K562 (cell line): ENCODE data around the gene PRLH. TPM values are rescaled to one million over a fixed set of nuclear protein-coding genes. Genes with fewer than 3 reads are reported as not detected.

Experiments used
- CCNT2 ChIP-seq: IDR thresholded peaks from 2 replicates; pipeline ENCODE4 v1.6.1; 2011; ENCODE audit warnings: borderline replicate concordance, low read depth, mild to moderate bottlenecking, moderate library complexity, mixed read lengths, low read length; ENCODE audit not compliant: insufficient read length; ENCODE audit errors: extremely low read depth
- DACH1 ChIP-seq: fragments of 450-650 bp; IDR thresholded peaks from 2 replicates; pipeline ENCODE4 v1.6.1; 2018; ENCODE audit not compliant: partially characterized antibody
- GATAD2B ChIP-seq: fragments of 450-650 bp; IDR thresholded peaks from 2 replicates; pipeline ENCODE4 v1.6.1; 2017; ENCODE audit warnings: mild to moderate bottlenecking, borderline replicate concordance
- SIX5 ChIP-seq, 2 experiments: IDR thresholded peaks; 2 replicates each; pipeline ENCODE4 v1.6.1; 2011; ENCODE audit warnings: low read length in 2 of 2, borderline replicate concordance in 1 of 2, low read depth in 1 of 2, mild to moderate bottlenecking in 1 of 2, moderate library complexity in 1 of 2; ENCODE audit not compliant: insufficient read depth in 1 of 2
- ZBTB8A ChIP-seq: fragments of 450-650 bp; IDR thresholded peaks from 2 replicates; pipeline ENCODE4 v1.6.1; 2018; ENCODE audit warnings: mild to moderate bottlenecking, moderate library complexity; ENCODE audit not compliant: partially characterized antibody
- ZFP36 ChIP-seq: fragments of 150-350 bp; IDR thresholded peaks from 2 replicates; pipeline ENCODE4 v1.6.1; 2018; ENCODE audit warnings: low read length, low read depth; ENCODE audit not compliant: partially characterized antibody
- ZNF431 ChIP-seq: sonication (generic); formaldehyde crosslinking; IDR thresholded peaks from 2 replicates; pipeline ENCODE4 v1.8.0; 2022; ENCODE audit warnings: mild to moderate bottlenecking, missing genetic modification reagents
- polyA plus RNA-seq, 8 experiments: library from polyadenylated mRNA; depleted of rRNA in 4 of 8; stranded (reverse) in 5 of 8; unstranded in 3 of 8; fragments of >200 nt; fragmentation: Nextera tagmentation in 2 of 8; fragmentation: Illumina TruSeq in 1 of 8; extraction: Ambion mirVana in 2 of 8; extraction: Trizol in 1 of 8; gene quantifications; 2 replicates each; pipeline versions ENCODE4 v1.2.1 to v1.2.3, GENCODE V29; 2011 to 2014; ENCODE audit warnings: inconsistent platforms in 1 of 8, missing spikeins in 1 of 8
- total RNA-seq, 7 experiments: library from RNA; depleted of rRNA in 6 of 7; stranded (reverse); fragments of >200 nt in 6 of 7; fragmentation: Illumina TruSeq in 2 of 7; extraction: Trizol in 2 of 7; gene quantifications; 2 replicates each; pipeline versions ENCODE4 v1.2.1 to v1.2.3, GENCODE V29; 2011 to 2021; ENCODE audit warnings: low replicate concordance in 1 of 7
- TF ChIP-seq, protein P1 (sequence below), 3 experiments: IDR thresholded peaks in 2 of 3; conservative IDR thresholded peaks in 1 of 3; 2 replicates each; pipeline ENCODE4 v1.5.1; 2011 to 2012; ENCODE audit warnings: low read length in 3 of 3, mild to moderate bottlenecking in 3 of 3, control low read depth in 2 of 3, improper control_type of control experiment in 1 of 3, inconsistent platforms in 1 of 3, low read depth in 1 of 3, mixed read lengths in 1 of 3, moderate library complexity in 1 of 3; ENCODE audit not compliant: insufficient read depth in 2 of 3
- TF ChIP-seq, protein P2 (sequence below): sonication (generic); formaldehyde crosslinking; IDR thresholded peaks from 2 replicates; pipeline ENCODE4 v1.8.0; 2022; ENCODE audit warnings: missing genetic modification reagents, mild to moderate bottlenecking, moderate library complexity, borderline replicate concordance
- TF ChIP-seq, protein P3 (sequence below), 2 experiments: fragments of 450-650 bp; formaldehyde crosslinking in 1 of 2; IDR thresholded peaks; 2 replicates each; pipeline versions ENCODE4 v1.4.0 to v1.6.1; 2014 to 2020; ENCODE audit warnings: mild to moderate bottlenecking in 2 of 2, borderline replicate concordance in 1 of 2, low read depth in 1 of 2
- TF ChIP-seq, protein P4 (sequence below): fragments of 250-450 bp; sonication (Bioruptor Pico); IDR thresholded peaks from 2 replicates; pipeline ENCODE4 v1.5.1; 2021; ENCODE audit warnings: mild to moderate bottlenecking

PRLH gene
- total and polyA plus RNA-seq, 9 of the 15 experiments (the other 6 are each of a cell fraction or from before 2014, with no cell fraction given): not detected

DNA sequence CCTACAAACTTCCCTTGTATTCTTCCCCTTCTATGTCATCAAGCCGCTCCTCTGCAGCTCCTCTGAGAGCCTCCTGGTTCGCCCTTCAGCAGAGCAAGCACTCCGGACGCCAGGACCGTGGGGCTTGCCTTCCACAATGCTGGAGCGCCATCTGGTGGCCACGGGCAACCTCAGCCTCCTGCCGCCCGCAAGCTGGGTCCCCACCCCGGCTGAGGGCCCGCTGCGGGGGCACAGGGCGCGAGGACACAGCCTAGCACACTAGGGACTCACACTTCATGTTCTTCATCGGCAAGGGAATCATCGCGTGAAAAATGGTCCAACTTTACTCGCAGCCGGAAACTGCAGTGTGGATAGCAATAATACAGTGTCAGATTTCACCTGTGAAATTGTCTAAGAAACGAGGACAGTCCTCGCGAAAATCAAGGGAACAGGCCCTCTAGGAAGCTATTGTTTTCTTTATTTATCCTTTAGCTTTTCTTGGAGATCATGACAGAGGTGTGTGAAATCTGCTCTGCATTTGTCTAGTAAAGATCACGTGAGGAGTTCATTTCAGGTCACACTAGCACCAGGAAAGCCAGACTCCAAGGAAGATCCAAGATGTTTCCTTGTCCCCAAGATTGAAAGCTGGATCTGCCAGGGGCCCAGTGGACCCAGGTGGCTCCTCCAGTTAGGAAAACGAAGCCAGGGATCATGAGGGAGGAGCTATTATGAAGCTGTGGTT, 5.8 kb downstream of the PRLH start (continued):
- TF ChIP-seq, protein P1, sequence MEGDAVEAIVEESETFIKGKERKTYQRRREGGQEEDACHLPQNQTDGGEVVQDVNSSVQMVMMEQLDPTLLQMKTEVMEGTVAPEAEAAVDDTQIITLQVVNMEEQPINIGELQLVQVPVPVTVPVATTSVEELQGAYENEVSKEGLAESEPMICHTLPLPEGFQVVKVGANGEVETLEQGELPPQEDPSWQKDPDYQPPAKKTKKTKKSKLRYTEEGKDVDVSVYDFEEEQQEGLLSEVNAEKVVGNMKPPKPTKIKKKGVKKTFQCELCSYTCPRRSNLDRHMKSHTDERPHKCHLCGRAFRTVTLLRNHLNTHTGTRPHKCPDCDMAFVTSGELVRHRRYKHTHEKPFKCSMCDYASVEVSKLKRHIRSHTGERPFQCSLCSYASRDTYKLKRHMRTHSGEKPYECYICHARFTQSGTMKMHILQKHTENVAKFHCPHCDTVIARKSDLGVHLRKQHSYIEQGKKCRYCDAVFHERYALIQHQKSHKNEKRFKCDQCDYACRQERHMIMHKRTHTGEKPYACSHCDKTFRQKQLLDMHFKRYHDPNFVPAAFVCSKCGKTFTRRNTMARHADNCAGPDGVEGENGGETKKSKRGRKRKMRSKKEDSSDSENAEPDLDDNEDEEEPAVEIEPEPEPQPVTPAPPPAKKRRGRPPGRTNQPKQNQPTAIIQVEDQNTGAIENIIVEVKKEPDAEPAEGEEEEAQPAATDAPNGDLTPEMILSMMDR (IDR thresholded peaks at IDR 0.05 in 2 of 3, conservative IDR thresholded peaks at IDR 0.05 in 1 of 3; ENCODE audit: insufficient read depth in 2 of 3, low read depth in 1 of 3, low read length in 3 of 3): peak; percentile 84 to 98 (median 92)
- no peak for TF ChIP-seq CCNT2
- TF ChIP-seq ZNF431 (CRISPR knock-in tag): no peak
- TF ChIP-seq GATAD2B: no peak
- TF ChIP-seq ZFP36: peak; percentile 7
- TF ChIP-seq, protein P2, sequence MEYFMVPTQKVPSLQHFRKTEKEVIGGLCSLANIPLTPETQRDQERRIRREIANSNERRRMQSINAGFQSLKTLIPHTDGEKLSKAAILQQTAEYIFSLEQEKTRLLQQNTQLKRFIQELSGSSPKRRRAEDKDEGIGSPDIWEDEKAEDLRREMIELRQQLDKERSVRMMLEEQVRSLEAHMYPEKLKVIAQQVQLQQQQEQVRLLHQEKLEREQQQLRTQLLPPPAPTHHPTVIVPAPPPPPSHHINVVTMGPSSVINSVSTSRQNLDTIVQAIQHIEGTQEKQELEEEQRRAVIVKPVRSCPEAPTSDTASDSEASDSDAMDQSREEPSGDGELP: peak; percentile 63; the same call in 1 of the 2 replicates
- TF ChIP-seq, protein P3, sequence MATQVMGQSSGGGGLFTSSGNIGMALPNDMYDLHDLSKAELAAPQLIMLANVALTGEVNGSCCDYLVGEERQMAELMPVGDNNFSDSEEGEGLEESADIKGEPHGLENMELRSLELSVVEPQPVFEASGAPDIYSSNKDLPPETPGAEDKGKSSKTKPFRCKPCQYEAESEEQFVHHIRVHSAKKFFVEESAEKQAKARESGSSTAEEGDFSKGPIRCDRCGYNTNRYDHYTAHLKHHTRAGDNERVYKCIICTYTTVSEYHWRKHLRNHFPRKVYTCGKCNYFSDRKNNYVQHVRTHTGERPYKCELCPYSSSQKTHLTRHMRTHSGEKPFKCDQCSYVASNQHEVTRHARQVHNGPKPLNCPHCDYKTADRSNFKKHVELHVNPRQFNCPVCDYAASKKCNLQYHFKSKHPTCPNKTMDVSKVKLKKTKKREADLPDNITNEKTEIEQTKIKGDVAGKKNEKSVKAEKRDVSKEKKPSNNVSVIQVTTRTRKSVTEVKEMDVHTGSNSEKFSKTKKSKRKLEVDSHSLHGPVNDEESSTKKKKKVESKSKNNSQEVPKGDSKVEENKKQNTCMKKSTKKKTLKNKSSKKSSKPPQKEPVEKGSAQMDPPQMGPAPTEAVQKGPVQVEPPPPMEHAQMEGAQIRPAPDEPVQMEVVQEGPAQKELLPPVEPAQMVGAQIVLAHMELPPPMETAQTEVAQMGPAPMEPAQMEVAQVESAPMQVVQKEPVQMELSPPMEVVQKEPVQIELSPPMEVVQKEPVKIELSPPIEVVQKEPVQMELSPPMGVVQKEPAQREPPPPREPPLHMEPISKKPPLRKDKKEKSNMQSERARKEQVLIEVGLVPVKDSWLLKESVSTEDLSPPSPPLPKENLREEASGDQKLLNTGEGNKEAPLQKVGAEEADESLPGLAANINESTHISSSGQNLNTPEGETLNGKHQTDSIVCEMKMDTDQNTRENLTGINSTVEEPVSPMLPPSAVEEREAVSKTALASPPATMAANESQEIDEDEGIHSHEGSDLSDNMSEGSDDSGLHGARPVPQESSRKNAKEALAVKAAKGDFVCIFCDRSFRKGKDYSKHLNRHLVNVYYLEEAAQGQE (IDR thresholded peaks at IDR 0.05; ENCODE audit: borderline replicate concordance): peak; percentile 84
- TF ChIP-seq, protein P3 (CRISPR knock-in tag; IDR thresholded peaks at IDR 0.05; ENCODE audit: low read depth): no peak
- TF ChIP-seq SIX5 (IDR thresholded peaks at IDR 0.05; ENCODE audit: borderline replicate concordance in 1 of 2, insufficient read depth in 1 of 2, low read depth in 1 of 2, low read length in 2 of 2): no peak
- TF ChIP-seq, protein P4, sequence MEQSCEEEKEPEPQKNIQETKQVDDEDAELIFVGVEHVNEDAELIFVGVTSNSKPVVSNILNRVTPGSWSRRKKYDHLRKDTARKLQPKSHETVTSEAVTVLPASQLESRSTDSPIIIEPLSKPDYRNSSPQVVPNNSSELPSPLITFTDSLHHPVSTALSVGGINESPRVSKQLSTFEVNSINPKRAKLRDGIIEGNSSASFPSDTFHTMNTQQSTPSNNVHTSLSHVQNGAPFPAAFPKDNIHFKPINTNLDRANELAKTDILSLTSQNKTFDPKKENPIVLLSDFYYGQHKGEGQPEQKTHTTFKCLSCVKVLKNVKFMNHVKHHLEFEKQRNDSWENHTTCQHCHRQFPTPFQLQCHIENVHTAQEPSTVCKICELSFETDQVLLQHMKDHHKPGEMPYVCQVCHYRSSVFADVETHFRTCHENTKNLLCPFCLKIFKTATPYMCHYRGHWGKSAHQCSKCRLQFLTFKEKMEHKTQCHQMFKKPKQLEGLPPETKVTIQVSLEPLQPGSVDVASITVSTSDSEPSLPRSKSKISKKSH (CRISPR knock-in tag): no peak
- TF ChIP-seq ZBTB8A: no peak
- TF ChIP-seq DACH1: no peak
